Measurements from ENCODE around the gene CCDC184. TPM values are rescaled to one million over a fixed set of nuclear protein-coding genes. Genes with fewer than 3 reads are reported as not detected.

The CCDC184 gene
- total RNA-seq, 4 donors from 2014 or later, result 0.13 to 2.5 (median 0.39) TPM; not detected in 1

- peak overlapping the region; percentile 14 to 89 (median 86) for H3K27ac ChIP-seq
- H3K4me3 ChIP-seq, result peak overlapping the region; percentile 72 to 88
- peaks cover 0 to 32% (median 9%) of the 10 kb centered on the region in 3 donors for H3K4me1 ChIP-seq
- ATAC-seq, result no peak
- no peak for TF ChIP-seq EP300 (IDR thresholded peaks at IDR 0.05)
- TF ChIP-seq POLR2AphosphoS5 (IDR thresholded peaks at IDR 0.05), result no peak
- peak in 1 of 4 experiments; percentile 19 for TF ChIP-seq CTCF (IDR thresholded peaks at IDR 0.05)
- TF ChIP-seq POLR2A (IDR thresholded peaks at IDR 0.05), result no peak
- H3K9me3 ChIP-seq, result no peaks in the 10 kb centered on the region
- peaks cover 0 to 19% of the 10 kb centered on the region in 2 donors for H3K36me3 ChIP-seq
- WGBS, 2 donors (ENCODE audit: low coverage in 1 of 2), result 0 to 60% methylated on average over 1 to 3 of the region's 3 CpGs
- peaks cover 8% of the 10 kb centered on the region for H3K27me3 ChIP-seq
Observed at GRCh38 chr12:48157889-48158370, 25.5 kb upstream of the CCDC184 start.

- Histone ChIP-seq H3K9me3 (no peaks in the 10 kb centered on the region), H3K27me3 (peaks cover 14% of the 10 kb centered on the region), H3K4me3 (no peak overlapping the region), H3K4me1 (peaks cover 0 to 21% (median 9%) of the 10 kb centered on the region in 3 donors), H3K36me3 (no peaks in the 10 kb centered on the region), H3K27ac (no peak overlapping the region)
- 81 to 82% methylated on average over 5 of the region's 5 CpGs for WGBS, 2 donors (ENCODE audit: low coverage in 1 of 2)
- no peak for TF ChIP-seq EP300 (IDR thresholded peaks at IDR 0.05)
- TF ChIP-seq CTCF (IDR thresholded peaks at IDR 0.05), result no peak
- TF ChIP-seq POLR2AphosphoS5 (IDR thresholded peaks at IDR 0.05), result no peak
- TF ChIP-seq POLR2A (IDR thresholded peaks at IDR 0.05), result no peak
- ATAC-seq, result no peak
Observed at GRCh38 chr12:48160046-48160445, 23.4 kb upstream of the CCDC184 start.

GRCh38 chr12:48160807-48161206 lies 22.6 kb upstream of the CCDC184 start:
- Histone ChIP-seq H3K4me1 (peaks cover 0 to 15% (median 9%) of the 10 kb centered on the region in 3 donors), H3K4me3 (no peak overlapping the region), H3K36me3 (no peaks in the 10 kb centered on the region), H3K27me3 (peaks cover 18% of the 10 kb centered on the region), H3K9me3 (no peaks in the 10 kb centered on the region), H3K27ac (no peak overlapping the region)
- no peak for ATAC-seq
- WGBS, 2 donors (ENCODE audit: low coverage in 1 of 2), result 100% methylated on average over 1 of the region's 2 CpGs; no CpG with 5 or more reads in 1 of the 2 donors
- TF ChIP-seq EP300 (IDR thresholded peaks at IDR 0.05), result no peak
- no peak for TF ChIP-seq POLR2A (IDR thresholded peaks at IDR 0.05)
- TF ChIP-seq POLR2AphosphoS5 (IDR thresholded peaks at IDR 0.05), result no peak
- no peak for TF ChIP-seq CTCF (IDR thresholded peaks at IDR 0.05)

GRCh38 chr12:48163150-48163747 lies 20.2 kb upstream of the CCDC184 start:
- Histone ChIP-seq H3K27ac (no peak overlapping the region), H3K27me3 (peaks cover 30% of the 10 kb centered on the region), H3K36me3 (no peaks in the 10 kb centered on the region), H3K4me1 (no peaks in the 10 kb centered on the region), H3K4me3 (no peak overlapping the region), H3K9me3 (no peaks in the 10 kb centered on the region)
- TF ChIP-seq POLR2A (IDR thresholded peaks at IDR 0.05) (no peak), EP300 (IDR thresholded peaks at IDR 0.05) (no peak), CTCF (IDR thresholded peaks at IDR 0.05) (no peak), POLR2AphosphoS5 (IDR thresholded peaks at IDR 0.05) (no peak)
- ATAC-seq, result no peak
- 51 to 66% methylated on average over 5 of the region's 5 CpGs for WGBS, 2 donors (ENCODE audit: low coverage in 1 of 2)

GRCh38 chr12:48164451-48164850 lies 19.0 kb upstream of the CCDC184 start:
- Histone ChIP-seq H3K4me3 (no peak overlapping the region), H3K9me3 (no peaks in the 10 kb centered on the region), H3K27me3 (peaks cover 30% of the 10 kb centered on the region), H3K4me1 (no peaks in the 10 kb centered on the region), H3K27ac (no peak overlapping the region), H3K36me3 (no peaks in the 10 kb centered on the region)
- TF ChIP-seq CTCF (IDR thresholded peaks at IDR 0.05), result no peak
- no peak for TF ChIP-seq POLR2A (IDR thresholded peaks at IDR 0.05)
- TF ChIP-seq EP300 (IDR thresholded peaks at IDR 0.05), result no peak
- TF ChIP-seq POLR2AphosphoS5 (IDR thresholded peaks at IDR 0.05), result no peak
- ATAC-seq, result no peak
- 51 to 57% methylated on average over 2 of the region's 2 CpGs for WGBS, 2 donors (ENCODE audit: low coverage in 1 of 2)
